A673 (cell line): ENCODE measurements around the gene DESI2. TPM values are rescaled to one million over a fixed set of nuclear protein-coding genes. Genes with fewer than 3 reads are reported as not detected.

Experiments used
- BruUV-seq: library from RNA; stranded (reverse); fragments of 400-500 nt; replicated peaks from 2 replicates; lab custom pipeline; 2021; lab: Mats Ljungman, UMichigan
- CTCF ChIA-PET: fragments of 300-600 bp; sonication (Branson Sonifier 250); formaldehyde crosslinking; loops from one replicate; lab custom pipeline; 2022; ENCODE audit warnings: antibody characterized with exemption; lab: Charles Lee
- POLR2A ChIA-PET: fragments of 300-600 bp; sonication (Branson Sonifier 250); formaldehyde crosslinking; loops from one replicate; lab custom pipeline; 2022; ENCODE audit warnings: antibody characterized with exemption; ENCODE audit not compliant: low non-redundant PET; lab: Charles Lee
- DNase-seq: peaks from one replicate; pipeline ENCODE4 v3.0.0-alpha.2; 2015; ENCODE audit warnings: low spot score
- H3K27ac ChIP-seq: fragments of 200-600 bp; sonication (generic); 2 replicates; pipeline ENCODE4 v1.5.1; 2016; ENCODE audit warnings: mixed run types, low read depth, mild to moderate bottlenecking, mixed read lengths, antibody characterized with exemption, low read length; ENCODE audit not compliant: poor library complexity, severe bottlenecking
- H3K27me3 ChIP-seq: fragments of 200-600 bp; sonication (generic); replicated peaks from 2 replicates; pipeline ENCODE4 v1.6.1; 2017; ENCODE audit warnings: mixed run types, low read depth, mild to moderate bottlenecking, mixed read lengths, antibody characterized with exemption, low read length; ENCODE audit not compliant: insufficient read depth, poor library complexity
- H3K36me3 ChIP-seq: fragments of 200-600 bp; sonication (generic); 2 replicates; pipeline ENCODE4 v1.6.1; 2016; ENCODE audit warnings: mixed run types, mild to moderate bottlenecking, mixed read lengths, antibody characterized with exemption, low read length; ENCODE audit not compliant: insufficient read depth, poor library complexity, severe bottlenecking
- H3K4me1 ChIP-seq: fragments of 200-600 bp; sonication (generic); 2 replicates; pipeline ENCODE4 v1.6.1; 2017; ENCODE audit warnings: mixed run types, mild to moderate bottlenecking, mixed read lengths, antibody characterized with exemption, low read length; ENCODE audit not compliant: insufficient read depth, poor library complexity, severe bottlenecking
- H3K4me3 ChIP-seq: fragments of 200-600 bp; sonication (generic); 2 replicates; pipeline ENCODE4 v1.5.1; 2016; ENCODE audit warnings: low read depth, mixed run types, mild to moderate bottlenecking, mixed read lengths, low read length; ENCODE audit not compliant: poor library complexity, severe bottlenecking
- H3K9me3 ChIP-seq: fragments of 200-600 bp; sonication (generic); 2 replicates; pipeline ENCODE4 v1.6.1; 2016; ENCODE audit warnings: mixed run types, low read depth, mild to moderate bottlenecking, mixed read lengths, antibody characterized with exemption, low read length; ENCODE audit not compliant: poor library complexity, severe bottlenecking
- EZH2 ChIP-seq: fragments of 200-600 bp; sonication (generic); IDR thresholded peaks from 2 replicates; pipeline ENCODE4 v1.6.1; 2017; ENCODE audit warnings: borderline replicate concordance, low read depth, mild to moderate bottlenecking, mixed read lengths, antibody characterized with exemption, low read length; ENCODE audit not compliant: poor library complexity, severe bottlenecking
- intact Hi-C: fragments of 100-400 bp; cut with micrococcal nuclease; formaldehyde crosslinking; loops from one replicate; pipeline ENCODE4 v1.10.0; 2022; ENCODE audit not compliant: unreplicated experiment
- total RNA-seq: library from RNA; stranded (reverse); gene quantifications from 2 replicates; pipeline ENCODE4 v1.2.3, GENCODE V29; 2021
- TF ChIP-seq, protein P1 (sequence below): fragments of 300-800, 200-600 bp; sonication (generic); conservative IDR thresholded peaks from 2 replicates; pipeline ENCODE4 v1.5.1; 2017; ENCODE audit warnings: low read depth, mild to moderate bottlenecking, antibody characterized with exemption, low read length, moderate library complexity, mixed read lengths

DESI2 gene
- total RNA-seq, 1 experiment from 2014 or later = 47.7 TPM

DNA sequence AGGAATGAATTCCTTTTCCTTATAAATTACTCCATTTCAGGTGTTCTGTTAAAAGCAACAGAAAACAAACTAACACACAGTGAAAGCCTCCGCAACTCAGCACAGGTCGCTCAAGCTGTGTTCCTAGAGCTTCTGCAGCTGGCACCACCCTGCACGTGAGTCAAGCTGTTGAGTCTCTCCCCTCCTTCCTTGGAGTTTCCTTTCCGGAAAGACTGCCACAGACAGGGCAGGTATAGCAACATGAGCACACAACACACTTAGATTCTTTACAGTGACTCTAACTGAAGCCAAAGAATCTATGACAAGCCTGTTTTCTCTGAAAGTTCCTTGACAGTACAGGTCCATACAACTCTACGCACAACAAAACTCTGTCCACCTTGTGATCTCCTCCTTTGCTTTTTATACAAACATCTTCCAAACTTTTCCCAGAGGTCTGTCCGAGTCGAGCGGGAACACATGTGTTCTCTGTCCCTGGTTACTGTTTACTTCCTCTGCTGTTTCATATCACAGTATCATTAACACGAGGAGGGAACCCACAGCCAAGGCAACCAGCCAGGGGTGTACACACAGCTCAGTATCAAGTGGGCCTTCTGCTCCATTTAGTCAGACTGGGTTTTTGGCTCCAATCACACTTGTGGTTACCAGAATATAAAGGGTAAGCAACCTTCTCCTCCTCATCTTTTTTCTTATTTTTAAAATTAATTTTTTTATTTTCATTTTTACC lies 38.7 kb upstream of the DESI2 start:
- ChIA-PET CTCF (no interaction called here), POLR2A (no interaction called here)
- TF ChIP-seq, protein P1, sequence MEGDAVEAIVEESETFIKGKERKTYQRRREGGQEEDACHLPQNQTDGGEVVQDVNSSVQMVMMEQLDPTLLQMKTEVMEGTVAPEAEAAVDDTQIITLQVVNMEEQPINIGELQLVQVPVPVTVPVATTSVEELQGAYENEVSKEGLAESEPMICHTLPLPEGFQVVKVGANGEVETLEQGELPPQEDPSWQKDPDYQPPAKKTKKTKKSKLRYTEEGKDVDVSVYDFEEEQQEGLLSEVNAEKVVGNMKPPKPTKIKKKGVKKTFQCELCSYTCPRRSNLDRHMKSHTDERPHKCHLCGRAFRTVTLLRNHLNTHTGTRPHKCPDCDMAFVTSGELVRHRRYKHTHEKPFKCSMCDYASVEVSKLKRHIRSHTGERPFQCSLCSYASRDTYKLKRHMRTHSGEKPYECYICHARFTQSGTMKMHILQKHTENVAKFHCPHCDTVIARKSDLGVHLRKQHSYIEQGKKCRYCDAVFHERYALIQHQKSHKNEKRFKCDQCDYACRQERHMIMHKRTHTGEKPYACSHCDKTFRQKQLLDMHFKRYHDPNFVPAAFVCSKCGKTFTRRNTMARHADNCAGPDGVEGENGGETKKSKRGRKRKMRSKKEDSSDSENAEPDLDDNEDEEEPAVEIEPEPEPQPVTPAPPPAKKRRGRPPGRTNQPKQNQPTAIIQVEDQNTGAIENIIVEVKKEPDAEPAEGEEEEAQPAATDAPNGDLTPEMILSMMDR = no peak
- no peak for TF ChIP-seq EZH2
- Histone ChIP-seq H3K27me3 (no peaks in the 10 kb centered on the region), H3K4me3 (no peak overlapping the region), H3K27ac (no peak overlapping the region), H3K9me3 (no peaks in the 10 kb centered on the region), H3K36me3 (no peaks in the 10 kb centered on the region), H3K4me1 (no peaks in the 10 kb centered on the region)
- intact Hi-C loops = no loop called here
- no peak for DNase-seq
- no TSS peak for BruUV-seq

DNA sequence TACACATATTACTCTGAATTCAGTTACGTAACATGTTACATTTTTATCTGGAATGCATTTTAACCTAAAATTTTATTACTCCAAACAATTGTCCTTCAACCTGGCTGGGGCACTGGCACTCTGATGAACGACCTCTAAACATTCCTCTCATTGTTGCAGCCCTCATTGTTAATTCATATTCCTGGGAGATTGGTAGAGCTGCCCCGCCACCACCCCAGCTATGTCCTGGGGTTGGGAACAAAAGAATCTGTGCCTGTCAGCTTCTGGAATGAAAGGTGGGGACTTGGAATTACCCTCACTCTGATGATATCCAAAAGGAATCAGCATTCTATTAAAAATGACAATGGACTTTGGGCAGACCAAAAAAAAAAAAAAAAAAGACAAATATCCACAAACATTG lies 38.0 kb upstream of the DESI2 start:
- Histone ChIP-seq H3K9me3 (no peaks in the 10 kb centered on the region), H3K27ac (no peak overlapping the region), H3K36me3 (no peaks in the 10 kb centered on the region), H3K27me3 (no peaks in the 10 kb centered on the region), H3K4me1 (no peaks in the 10 kb centered on the region), H3K4me3 (no peak overlapping the region)
- TF ChIP-seq EZH2 = no peak
- TF ChIP-seq, protein P1 = no peak
- intact Hi-C loops = no loop called here
- no TSS peak for BruUV-seq
- POLR2A ChIA-PET = no interaction called here
- CTCF ChIA-PET = no interaction called here
- no peak for DNase-seq

DNA sequence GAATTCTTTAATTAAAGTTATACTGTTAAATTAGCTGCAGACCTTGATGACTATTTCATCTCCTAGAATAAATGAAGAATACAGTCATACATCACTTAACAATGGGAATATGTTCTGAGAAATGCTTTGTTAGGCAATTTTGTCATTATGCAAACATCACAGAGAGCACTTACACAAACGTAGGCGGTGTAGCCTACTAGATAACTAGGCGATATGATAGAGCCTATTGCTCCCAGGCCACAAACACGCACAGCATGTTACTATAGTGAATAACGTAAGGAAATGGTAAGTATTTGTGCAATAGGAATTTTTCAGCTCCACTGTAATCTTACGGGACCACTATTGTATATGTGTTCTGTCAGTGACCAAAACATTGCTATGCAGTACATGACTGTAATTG lies 37.6 kb upstream of the DESI2 start:
- H3K4me1 ChIP-seq = no peaks in the 10 kb centered on the region
- no peak overlapping the region for H3K27ac ChIP-seq
- no peak overlapping the region for H3K4me3 ChIP-seq
- no peak for TF ChIP-seq EZH2
- TF ChIP-seq, protein P1 = no peak
- DNase-seq = no peak
- BruUV-seq = no TSS peak
- H3K36me3 ChIP-seq = no peaks in the 10 kb centered on the region
- intact Hi-C loops = no loop called here
- POLR2A ChIA-PET = no interaction called here
- CTCF ChIA-PET = no interaction called here
- H3K27me3 ChIP-seq = no peaks in the 10 kb centered on the region
- H3K9me3 ChIP-seq = no peaks in the 10 kb centered on the region
